ENCODE results near the gene ITGA7.

Gene ITGA7

GRCh38 chr12:55707841-55708694 is at the start of gene ITGA7:
ITGA7 (minus strand) TSS chr12:55707904; CDS start chr12:55707682, 222 bp downstream.
- no peaks in the 10 kb centered on the region for H3K9me3 ChIP-seq (ENCODE audit: control insufficient read depth, low read length)
- H3K9ac ChIP-seq, result no peak within 1 kb of the TSS
- no peaks in the 10 kb centered on the region for H3K4me1 ChIP-seq
- no peaks in the 10 kb centered on the region for H3K79me2 ChIP-seq
- peak within 1 kb of the TSS; percentile 48 for H3K4me3 ChIP-seq (ENCODE audit: low read depth, low read length)
- H3K27ac ChIP-seq, result peak within 1 kb of the TSS; percentile 6
- H3K4me2 ChIP-seq (ENCODE audit: low read length), result peak within 1 kb of the TSS; percentile 59
- no peaks in the 10 kb centered on the region for H3K27me3 ChIP-seq (ENCODE audit: control insufficient read depth, insufficient read depth, low read length)
- peak within 1 kb of the TSS; percentile 79 for H2AFZ ChIP-seq
- no peaks in the 10 kb centered on the region for H3K36me3 ChIP-seq (ENCODE audit: control insufficient read depth, insufficient read depth, low read length)
- no peak for TF ChIP-seq CTCF (IDR thresholded peaks at IDR 0.05)

GRCh38 chr12:55755246-55755645 is 47.5 kb upstream of the ITGA7 start:
- H3K27me3 ChIP-seq (ENCODE audit: control insufficient read depth, insufficient read depth, low read length), result no peaks in the 10 kb centered on the region
- no peak overlapping the region for H2AFZ ChIP-seq
- no peaks in the 10 kb centered on the region for H3K79me2 ChIP-seq
- no peak overlapping the region for H3K4me2 ChIP-seq (ENCODE audit: low read length)
- no peak overlapping the region for H3K27ac ChIP-seq
- no peaks in the 10 kb centered on the region for H3K9me3 ChIP-seq (ENCODE audit: control insufficient read depth, low read length)
- no peak overlapping the region for H3K9ac ChIP-seq
- no peak for TF ChIP-seq CTCF (IDR thresholded peaks at IDR 0.05)
- no peak overlapping the region for H3K4me3 ChIP-seq (ENCODE audit: low read depth, low read length)
- H3K4me1 ChIP-seq, result no peaks in the 10 kb centered on the region
- no peaks in the 10 kb centered on the region for H3K36me3 ChIP-seq (ENCODE audit: control insufficient read depth, insufficient read depth, low read length)

GRCh38 chr12:55748230-55748993 is 40.7 kb upstream of the ITGA7 start:
- no peak overlapping the region for H3K27ac ChIP-seq
- H3K4me2 ChIP-seq (ENCODE audit: low read length), result no peak overlapping the region
- H3K9ac ChIP-seq, result no peak overlapping the region
- H3K9me3 ChIP-seq (ENCODE audit: control insufficient read depth, low read length), result no peaks in the 10 kb centered on the region
- H3K4me1 ChIP-seq, result peaks cover 2% of the 10 kb centered on the region
- no peak overlapping the region for H3K4me3 ChIP-seq (ENCODE audit: low read depth, low read length)
- no peak for TF ChIP-seq CTCF (IDR thresholded peaks at IDR 0.05)
- H3K36me3 ChIP-seq (ENCODE audit: control insufficient read depth, insufficient read depth, low read length), result no peaks in the 10 kb centered on the region
- H3K79me2 ChIP-seq, result no peaks in the 10 kb centered on the region
- H2AFZ ChIP-seq, result no peak overlapping the region
- no peaks in the 10 kb centered on the region for H3K27me3 ChIP-seq (ENCODE audit: control insufficient read depth, insufficient read depth, low read length)

GRCh38 chr12:55746913-55747231 is 39.2 kb upstream of the ITGA7 start:
- no peak overlapping the region for H3K27ac ChIP-seq
- no peak overlapping the region for H3K9ac ChIP-seq
- no peaks in the 10 kb centered on the region for H3K9me3 ChIP-seq (ENCODE audit: control insufficient read depth, low read length)
- no peak for TF ChIP-seq CTCF (IDR thresholded peaks at IDR 0.05)
- H3K4me2 ChIP-seq (ENCODE audit: low read length), result no peak overlapping the region
- H2AFZ ChIP-seq, result no peak overlapping the region
- no peak overlapping the region for H3K4me3 ChIP-seq (ENCODE audit: low read depth, low read length)
- H3K4me1 ChIP-seq, result peaks cover 2% of the 10 kb centered on the region
- H3K79me2 ChIP-seq, result no peaks in the 10 kb centered on the region
- H3K27me3 ChIP-seq (ENCODE audit: control insufficient read depth, insufficient read depth, low read length), result no peaks in the 10 kb centered on the region
- no peaks in the 10 kb centered on the region for H3K36me3 ChIP-seq (ENCODE audit: control insufficient read depth, insufficient read depth, low read length)
